Forelimb muscle (tissue), 1 donor: ENCODE data around the gene CNOT8. TPM values are rescaled to one million over a fixed set of nuclear protein-coding genes. Genes with fewer than 3 reads are reported as not detected.

Experiments
- DNase-seq: peaks from one replicate; pipeline ENCODE4 v3.0.0-alpha.2; 2013; ENCODE audit warnings: low read depth
- polyA plus RNA-seq: library from polyadenylated mRNA; unstranded; fragments of 120-200 nt; gene quantifications from one replicate; pipeline ENCODE4 v1.2.1, GENCODE V29; 2013; ENCODE audit not compliant: insufficient read length

CNOT8 gene
- polyA plus RNA-seq, 1 donor, result 33.1 TPM

DNA sequence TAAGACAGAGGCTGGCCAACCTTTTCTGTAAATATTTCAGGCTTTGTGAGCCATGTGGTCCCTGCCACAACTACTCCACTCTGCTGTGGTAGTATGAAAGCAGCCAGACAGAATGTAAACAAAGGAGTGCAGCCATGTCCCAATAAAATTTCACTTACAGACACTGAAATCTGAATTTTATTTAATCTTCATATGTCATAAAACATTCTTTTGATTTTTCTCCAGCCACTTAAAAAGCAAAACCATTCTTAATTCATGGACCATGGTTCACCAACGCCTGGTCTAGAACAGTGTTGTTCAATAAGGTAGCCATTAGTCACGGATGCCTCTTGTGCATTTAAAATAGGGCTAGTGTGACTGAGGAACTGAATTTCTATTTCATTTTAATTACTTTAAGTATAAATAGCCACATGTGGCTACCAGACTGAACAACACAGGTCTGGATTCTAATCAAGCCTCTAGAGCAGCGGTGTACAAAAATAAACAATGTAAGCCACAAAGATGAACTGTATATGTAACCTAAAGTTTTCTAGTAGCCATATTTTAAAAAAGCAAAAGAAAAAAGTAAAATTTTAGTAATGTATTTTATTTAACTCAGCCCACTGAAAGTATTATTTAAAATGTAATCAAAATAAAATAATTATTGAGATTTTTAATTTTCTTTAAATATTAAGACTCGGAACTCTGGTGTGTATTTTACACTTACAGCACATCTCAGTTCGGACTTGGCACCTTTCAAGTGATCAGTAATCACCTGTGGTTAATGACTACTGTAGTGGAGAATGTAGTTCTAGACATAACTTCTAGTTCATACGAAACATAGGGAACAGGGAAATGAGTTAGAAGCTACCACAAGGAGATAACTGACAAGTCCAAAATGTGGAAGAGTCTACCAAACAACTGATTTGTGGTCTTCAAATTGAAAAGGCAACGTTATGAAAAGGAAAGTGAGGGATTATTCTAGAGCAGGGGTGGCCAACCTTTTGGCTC is 65.3 kb downstream of the CNOT8 start:
- DNase-seq, result no peak

Other genes with a start within 250 kb of the CNOT8 start
- gene LARP1, start 103.2 kb upstream of the CNOT8 start, polyA plus RNA-seq, result 89.5 TPM
- gene FAXDC2, start 8.0 kb upstream of the CNOT8 start, polyA plus RNA-seq, result 14.0 TPM
- gene GEMIN5, start 79.6 kb downstream of the CNOT8 start, polyA plus RNA-seq, result 15.3 TPM
- gene MRPL22, start 82.4 kb downstream of the CNOT8 start, polyA plus RNA-seq, result 32.3 TPM
- gene KIF4B, start 155.1 kb downstream of the CNOT8 start, polyA plus RNA-seq, result 0.06 TPM